ENCODE measurements around the gene PDE4B.
"Not testable (repeated sequence)": the region's sequence is repeated elsewhere in the genome, so short reads cannot be mapped to it uniquely, and the experiment has no call there.

PDE4B gene

GRCh38 chr1:66393586-66394287, 601.0 kb downstream of the PDE4B start:
- DNase-seq (ENCODE audit: low read depth), result no peak

DNA sequence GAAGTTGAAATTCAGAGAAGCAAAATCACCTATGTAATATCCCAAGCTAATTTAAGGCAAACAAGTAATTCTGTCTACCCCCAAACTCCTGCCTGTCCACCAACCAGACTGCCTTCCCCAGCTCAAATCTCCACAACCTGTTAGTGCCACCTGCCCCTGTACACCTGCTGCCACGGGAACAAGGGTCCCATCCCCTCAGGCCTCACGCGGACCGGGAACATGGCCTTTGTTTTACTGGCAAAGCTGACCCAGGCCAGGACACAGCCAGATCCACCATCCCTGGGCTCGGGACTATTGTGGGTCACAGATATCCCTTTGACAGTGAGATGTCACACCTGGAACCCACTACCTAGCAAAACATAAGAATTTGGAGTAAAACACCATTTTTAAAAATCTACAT, 601.9 kb downstream of the PDE4B start:
- DNase-seq (ENCODE audit: low read depth), result no peak

GRCh38 chr1:66395202-66396061, 602.7 kb downstream of the PDE4B start:
- no peak for DNase-seq (ENCODE audit: low read depth)

GRCh38 chr1:66396212-66396890, 603.7 kb downstream of the PDE4B start:
- DNase-seq (ENCODE audit: low read depth), result no peak

- no peak for DNase-seq (ENCODE audit: low read depth)
Measured at GRCh38 chr1:66397192-66397591, 604.5 kb downstream of the PDE4B start.

DNA sequence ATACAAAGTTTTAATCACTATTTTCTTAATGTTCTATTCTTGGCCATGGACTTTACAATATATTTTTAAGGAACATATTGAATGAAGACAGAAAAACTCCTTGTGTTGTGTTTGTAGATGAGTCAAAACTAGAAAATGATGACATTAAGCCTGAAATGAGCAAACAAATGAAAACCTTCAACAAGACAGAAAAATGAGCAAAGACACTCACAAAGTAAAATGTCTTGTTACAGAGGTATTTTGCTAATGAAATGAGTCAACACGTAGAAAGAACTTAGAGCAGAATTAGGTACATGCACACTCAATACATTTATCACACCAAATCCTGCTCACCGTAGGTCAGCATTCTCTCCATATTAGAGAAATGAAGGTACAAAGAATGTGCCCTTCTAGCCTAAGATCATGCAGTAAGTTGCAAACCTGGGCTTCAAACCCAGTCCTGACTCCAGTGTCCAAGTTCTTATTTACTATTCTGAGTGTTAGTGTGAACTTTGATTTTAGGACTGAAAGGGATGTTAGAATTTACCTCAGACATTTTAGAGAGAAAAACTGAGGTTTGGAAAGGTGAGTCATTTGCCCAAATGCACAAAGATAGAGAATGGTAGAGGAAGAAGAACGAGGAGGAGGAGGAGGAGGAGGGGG, 607.3 kb downstream of the PDE4B start:
- no peak for DNase-seq (ENCODE audit: low read depth)

GRCh38 chr1:66400660-66401059, 608.0 kb downstream of the PDE4B start:
- DNase-seq (ENCODE audit: low read depth), result no peak

GRCh38 chr1:66401244-66401643, 608.5 kb downstream of the PDE4B start:
- DNase-seq (ENCODE audit: low read depth), result no peak

GRCh38 chr1:66402194-66402593, 609.5 kb downstream of the PDE4B start:
- no peak for DNase-seq (ENCODE audit: low read depth)

- DNase-seq (ENCODE audit: low read depth), result no peak
Measured at GRCh38 chr1:66403007-66403731, 610.5 kb downstream of the PDE4B start.

- DNase-seq (ENCODE audit: low read depth), result no peak
Measured at GRCh38 chr1:66405061-66405460, 612.4 kb downstream of the PDE4B start.

- DNase-seq (ENCODE audit: low read depth), result not testable (repeated sequence)
Measured at GRCh38 chr1:66411449-66411848, 618.8 kb downstream of the PDE4B start.

DNA sequence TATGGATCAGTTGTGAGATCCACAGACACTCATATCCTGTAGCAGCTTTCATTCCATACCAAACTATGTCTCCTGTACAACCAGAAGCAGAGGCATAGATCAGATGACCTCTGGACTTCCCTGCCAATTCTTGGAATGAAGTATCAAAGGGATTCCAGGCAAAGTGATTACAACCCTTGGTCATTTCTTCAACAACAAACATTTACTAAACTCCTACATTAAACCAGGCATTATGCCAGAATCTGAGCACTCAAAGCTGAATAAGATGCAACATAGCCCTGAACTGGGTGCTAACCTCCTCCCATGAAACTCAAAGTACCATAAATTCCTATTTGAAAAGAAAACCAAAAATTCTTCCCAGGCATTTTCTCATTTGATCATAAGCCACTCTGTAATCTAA, 620.0 kb downstream of the PDE4B start:
- no peak for DNase-seq (ENCODE audit: low read depth)

GRCh38 chr1:66413136-66413837, 620.6 kb downstream of the PDE4B start:
- no peak for DNase-seq (ENCODE audit: low read depth)

GRCh38 chr1:66413838-66414175, 621.1 kb downstream of the PDE4B start:
- DNase-seq (ENCODE audit: low read depth), result no peak

GRCh38 chr1:66415281-66415680, 622.6 kb downstream of the PDE4B start:
- DNase-seq (ENCODE audit: low read depth), result no peak

GRCh38 chr1:66415866-66416265, 623.2 kb downstream of the PDE4B start:
- DNase-seq (ENCODE audit: low read depth), result no peak

DNA sequence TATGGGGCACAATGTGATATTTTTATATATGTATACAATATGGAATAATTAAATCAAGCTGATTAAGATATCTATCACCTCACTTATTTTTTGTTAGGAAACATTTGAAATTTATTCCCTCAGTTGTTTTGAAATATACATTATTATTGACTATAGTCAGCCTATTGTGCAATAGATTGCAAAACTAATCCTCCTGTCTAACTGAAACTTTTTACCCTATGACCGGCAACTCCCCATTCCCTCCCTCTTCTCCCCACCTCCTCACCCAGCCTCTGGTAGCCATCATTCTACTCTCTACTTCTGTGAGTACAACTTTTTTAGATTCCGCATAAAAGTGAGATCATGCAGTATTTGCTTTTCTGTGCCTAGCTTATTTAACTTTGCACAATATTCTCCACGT, 623.6 kb downstream of the PDE4B start:
- no peak for DNase-seq (ENCODE audit: low read depth)

DNA sequence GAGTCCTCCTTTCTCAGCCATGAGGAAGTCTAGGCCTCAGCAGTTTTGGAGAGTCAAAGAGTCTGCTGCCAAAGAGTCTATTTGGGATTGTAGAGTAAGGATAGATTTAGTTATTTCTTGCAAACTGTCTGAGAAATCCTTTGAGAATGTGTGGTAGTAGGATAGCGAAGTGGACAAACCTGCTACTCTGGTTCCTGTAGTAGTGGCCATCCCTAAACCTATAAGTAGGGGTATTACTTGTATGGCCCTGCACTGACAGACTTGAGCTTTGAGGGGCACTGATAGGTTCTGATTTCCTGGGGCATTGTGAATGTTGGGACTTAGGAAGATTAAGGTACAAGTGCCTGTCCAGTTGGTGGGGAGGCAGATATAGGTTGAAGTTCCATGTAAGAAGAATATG, 625.3 kb downstream of the PDE4B start:
- DNase-seq (ENCODE audit: low read depth), result no peak

DNA sequence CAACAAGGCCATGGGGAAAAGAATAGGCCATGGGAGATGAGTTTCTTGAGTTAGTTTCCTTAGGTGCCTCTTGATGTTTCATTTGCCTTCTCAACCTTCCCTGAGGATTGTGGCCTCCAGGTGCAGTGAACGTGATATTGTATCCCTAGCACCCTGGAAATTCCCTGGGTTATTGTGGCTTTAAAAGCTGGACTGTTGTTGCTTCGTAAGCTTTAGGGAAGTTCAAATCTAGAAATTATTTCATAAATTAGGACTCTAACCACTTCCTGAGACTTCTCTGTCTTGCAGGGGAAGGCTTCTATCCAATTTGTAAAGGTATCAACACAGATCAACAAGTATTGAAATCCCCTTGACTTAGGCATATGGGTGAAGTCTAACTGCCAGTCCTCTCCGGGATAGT, 627.5 kb downstream of the PDE4B start:
- not testable (repeated sequence) for DNase-seq (ENCODE audit: low read depth)

GRCh38 chr1:66420906-66421305, 628.2 kb downstream of the PDE4B start:
- DNase-seq (ENCODE audit: low read depth), result not testable (repeated sequence)
